Endothelial cell of umbilical vein (primary cell): ENCODE data around the gene FBXO34.

Source experiments
- CTCF ChIP-seq, 2 donors: IDR thresholded peaks; 1 replicate in 1 of 2; 2 replicates in 1 of 2; pipeline ENCODE4 v1.5.1; 2011; ENCODE audit warnings: low read length in 2 of 2, mild to moderate bottlenecking in 2 of 2, moderate library complexity in 2 of 2, control low read depth in 1 of 2, inconsistent platforms in 1 of 2, low read depth in 1 of 2; ENCODE audit not compliant: insufficient read depth in 1 of 2; ENCODE audit errors: extremely low read depth in 1 of 2
- EZH2 ChIP-seq: IDR thresholded peaks from 2 replicates; pipeline ENCODE4 v1.6.1; 2012; ENCODE audit warnings: borderline replicate concordance, low read depth, mild to moderate bottlenecking, moderate library complexity, low read length, inconsistent platforms; ENCODE audit not compliant: severe bottlenecking
- MAX ChIP-seq: IDR thresholded peaks from 2 replicates; pipeline ENCODE4 v1.6.1; 2011; ENCODE audit not compliant: insufficient read depth, insufficient read length
- MYC ChIP-seq: IDR thresholded peaks from one replicate; pipeline ENCODE4 v1.6.1; 2011; ENCODE audit warnings: mild to moderate bottlenecking, low read depth, low read length
- POLR2A ChIP-seq: IDR thresholded peaks from 2 replicates; pipeline ENCODE4 v1.6.1; 2012; ENCODE audit warnings: low read depth, mild to moderate bottlenecking, control low read depth, low read length
- POLR2AphosphoS5 ChIP-seq: IDR thresholded peaks from 2 replicates; pipeline ENCODE4 v1.6.1; 2012; ENCODE audit warnings: low read depth, mild to moderate bottlenecking, control low read depth, low read length, moderate library complexity; ENCODE audit not compliant: insufficient read depth

- no peak for TF ChIP-seq EZH2
- TF ChIP-seq CTCF (IDR thresholded peaks at IDR 0.05; ENCODE audit: extremely low read depth in 1 of 2, insufficient read depth in 1 of 2, low read depth in 1 of 2, low read length in 2 of 2): no peak
- TF ChIP-seq POLR2AphosphoS5: no peak
- TF ChIP-seq POLR2A: no peak
- no peak for TF ChIP-seq MYC
- TF ChIP-seq MAX: no peak
These were observed 101.2 kb downstream of the FBXO34 start for GRCh38 chr14:55372423-55372822.
